Liver (tissue), 9 donors: ENCODE results near the gene DHRS3. TPM values are rescaled to one million over a fixed set of nuclear protein-coding genes. Genes with fewer than 3 reads are reported as not detected.
A peak's percentile ranks its signal among the peaks of the same experiment; 100 is the strongest.

ENCODE experiments used
- DNase-seq: peaks from one replicate; pipeline ENCODE4 v3.0.0-alpha.2; 2017; ENCODE audit warnings: low spot score
- H3K27ac ChIP-seq, 2 donors: one replicate each; pipeline ENCODE4 v1.7.0; 2013; ENCODE audit warnings: inconsistent platforms in 2 of 2, low read length in 2 of 2, control low read depth in 1 of 2, low read depth in 1 of 2, mild to moderate bottlenecking in 1 of 2
- H3K27me3 ChIP-seq, 4 donors: one replicate each; pipeline versions ENCODE4 v1.6.1 to v1.7.0; 2013; ENCODE audit warnings: low read length in 3 of 4, inconsistent platforms in 1 of 4, mild to moderate bottlenecking in 1 of 4, moderate library complexity in 1 of 4; ENCODE audit not compliant: control insufficient read depth in 4 of 4, insufficient read depth in 4 of 4
- H3K36me3 ChIP-seq, 4 donors: one replicate each; pipeline versions ENCODE4 v1.6.1 to v1.7.0; 2013; ENCODE audit warnings: low read length in 3 of 4, mild to moderate bottlenecking in 3 of 4, low read depth in 1 of 4, moderate library complexity in 1 of 4; ENCODE audit not compliant: control insufficient read depth in 4 of 4, insufficient read depth in 3 of 4
- H3K4me1 ChIP-seq, 4 donors: one replicate each; pipeline versions ENCODE4 v1.6.1 to v1.7.0; 2013; ENCODE audit warnings: low read length in 3 of 4, mild to moderate bottlenecking in 3 of 4, moderate library complexity in 1 of 4; ENCODE audit not compliant: control insufficient read depth in 4 of 4, insufficient read depth in 4 of 4
- H3K4me3 ChIP-seq, 3 donors: one replicate each; pipeline versions ENCODE4 v1.6.1 to v1.7.0; 2013; ENCODE audit warnings: low read length in 3 of 3, control low read depth in 1 of 3, low read depth in 1 of 3, mild to moderate bottlenecking in 1 of 3
- H3K9ac ChIP-seq, 2 donors: one replicate each; pipeline ENCODE4 v1.7.0; 2013; ENCODE audit warnings: low read length in 2 of 2, mild to moderate bottlenecking in 2 of 2, moderate library complexity in 2 of 2, control low read depth in 1 of 2, low read depth in 1 of 2
- H3K9me3 ChIP-seq, 4 donors: one replicate each; pipeline versions ENCODE4 v1.6.1 to v1.7.0; 2013; ENCODE audit warnings: low read length in 3 of 4; ENCODE audit not compliant: control insufficient read depth in 4 of 4
- ATF3 ChIP-seq: IDR thresholded peaks from 2 replicates; pipeline ENCODE4 v1.6.1; 2016; ENCODE audit warnings: antibody characterized with exemption
- CTCF ChIP-seq: fragments of 150-350 bp; IDR thresholded peaks from 2 replicates; pipeline ENCODE4 v1.5.1; 2017; ENCODE audit warnings: improper control_type of control experiment, low read depth, low read length; ENCODE audit not compliant: missing input control
- EGR1 ChIP-seq, 2 donors: IDR thresholded peaks; 2 replicates each; pipeline ENCODE4 v1.6.1; 2016 to 2018; ENCODE audit warnings: antibody characterized with exemption in 2 of 2, low read depth in 2 of 2
- FOXA1 ChIP-seq: IDR thresholded peaks from 2 replicates; pipeline ENCODE4 v1.6.1; 2016; ENCODE audit warnings: antibody characterized with exemption
- FOXA2 ChIP-seq: IDR thresholded peaks from 2 replicates; pipeline ENCODE4 v1.6.1; 2016; ENCODE audit warnings: antibody characterized with exemption
- GABPA ChIP-seq, 2 donors: IDR thresholded peaks in 1 of 2; conservative IDR thresholded peaks in 1 of 2; 2 replicates each; pipeline ENCODE4 v1.6.1; 2016; ENCODE audit warnings: antibody characterized with exemption in 2 of 2, mild to moderate bottlenecking in 1 of 2, moderate library complexity in 1 of 2
- HNF4A ChIP-seq, 2 donors: conservative IDR thresholded peaks; 2 replicates each; pipeline ENCODE4 v1.6.1; 2016; ENCODE audit warnings: antibody characterized with exemption in 2 of 2, mild to moderate bottlenecking in 2 of 2
- HNF4G ChIP-seq: IDR thresholded peaks from 2 replicates; pipeline ENCODE4 v1.6.1; 2016; ENCODE audit warnings: antibody characterized with exemption
- JUND ChIP-seq, 2 donors: IDR thresholded peaks; 2 replicates each; pipeline ENCODE4 v1.6.1; 2016; ENCODE audit warnings: antibody characterized with exemption in 2 of 2
- MAX ChIP-seq: IDR thresholded peaks from 2 replicates; pipeline ENCODE4 v1.6.1; 2016; ENCODE audit warnings: antibody characterized with exemption
- NR2F2 ChIP-seq: IDR thresholded peaks from 2 replicates; pipeline ENCODE4 v1.6.1; 2016; ENCODE audit warnings: antibody characterized with exemption
- RAD21 ChIP-seq, 2 donors: IDR thresholded peaks; 2 replicates each; pipeline ENCODE4 v1.6.1; 2016; ENCODE audit warnings: antibody characterized with exemption in 2 of 2, mild to moderate bottlenecking in 2 of 2
- RXRA ChIP-seq, 2 donors: IDR thresholded peaks; 2 replicates each; pipeline ENCODE4 v1.6.1; 2017 to 2018; ENCODE audit warnings: antibody characterized with exemption in 2 of 2, mild to moderate bottlenecking in 1 of 2
- SP1 ChIP-seq: IDR thresholded peaks from 2 replicates; pipeline ENCODE4 v1.6.1; 2018; ENCODE audit warnings: antibody characterized with exemption, mild to moderate bottlenecking
- TAF1 ChIP-seq: conservative IDR thresholded peaks from 2 replicates; pipeline ENCODE4 v1.6.1; 2016; ENCODE audit warnings: antibody characterized with exemption, mild to moderate bottlenecking
- YY1 ChIP-seq: IDR thresholded peaks from 2 replicates; pipeline ENCODE4 v1.6.1; 2016; ENCODE audit warnings: antibody characterized with exemption, mild to moderate bottlenecking
- WGBS: extraction: QIAGEN DNeasy Blood & Tissue Kit; methylation state at CpG from one replicate; pipeline ENCODE4 v1.1.7; 2013; 5-methylcytosine and 5-hydroxymethylcytosine counted together
- polyA plus RNA-seq, 2 donors: library from polyadenylated mRNA; stranded (reverse) in 1 of 2; unstranded in 1 of 2; fragments of 200-250 nt in 1 of 2; fragments of >200 nt in 1 of 2; fragmentation: Nextera tagmentation in 1 of 2; extraction: Ambion mirVana in 1 of 2; gene quantifications; one replicate each; pipeline versions ENCODE4 v1.2.1 to v1.2.3, GENCODE V29; 2013 to 2015
- total RNA-seq, 2 donors: library from RNA; depleted of rRNA; stranded (reverse); fragments of >200 nt; gene quantifications; one replicate each; pipeline ENCODE4 v1.2.3, GENCODE V29; 2014
- TF ChIP-seq, protein P1 (sequence below): IDR thresholded peaks from 2 replicates; pipeline ENCODE4 v1.6.1; 2016; ENCODE audit warnings: antibody characterized with exemption, mild to moderate bottlenecking
- donor health status: healthy.
- donor health status: healthy.
- donor health status: healthy.
- donor health status: healthy.
- donor health status: healthy.

The DHRS3 gene
- total and polyA plus RNA-seq, 4 donors, result 62.6 to 185 (median 158) TPM

DNA sequence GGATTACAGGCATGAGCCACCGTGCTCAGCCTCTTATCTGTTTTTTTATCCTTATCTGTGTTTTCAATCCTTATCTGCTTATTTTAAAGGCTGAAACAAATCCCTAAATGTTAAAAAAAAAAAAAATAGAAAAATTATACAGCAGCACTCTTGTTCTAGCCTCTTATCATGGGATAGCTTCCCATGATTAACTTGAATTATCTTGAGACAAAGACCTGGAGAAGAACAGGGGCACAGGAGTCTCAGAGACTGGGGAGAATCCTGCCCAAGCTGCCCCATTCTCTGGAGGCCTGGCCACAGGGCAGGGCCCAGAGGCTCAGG, 86.9 kb downstream of the DHRS3 start:
- Histone ChIP-seq H3K36me3 (peaks cover 0 to 2% (median 0%) of the 10 kb centered on the region in 4 donors), H3K27me3 (no peaks in the 10 kb centered on the region), H3K4me3 (no peak overlapping the region), H3K9ac (no peak overlapping the region), H3K4me1 (peaks cover 10 to 37% (median 20%) of the 10 kb centered on the region in 4 donors), H3K9me3 (no peaks in the 10 kb centered on the region), H3K27ac (peak overlapping the region in 1 of 2 donors; percentile 37)
- TF ChIP-seq FOXA2 (no peak), JUND (IDR thresholded peaks at IDR 0.05) (no peak), HNF4G (no peak), HNF4A (conservative IDR thresholded peaks at IDR 0.05) (no peak), TAF1 (no peak), EGR1 (IDR thresholded peaks at IDR 0.05; ENCODE audit: low read depth in 2 of 2) (no peak), MAX (no peak), GABPA (IDR thresholded peaks at IDR 0.05 in 1 of 2, conservative IDR thresholded peaks at IDR 0.05 in 1 of 2) (no peak), FOXA1 (no peak), RXRA (IDR thresholded peaks at IDR 0.05) (no peak), SP1 (no peak), NR2F2 (no peak), RAD21 (IDR thresholded peaks at IDR 0.05) (no peak), ATF3 (no peak), CTCF (no peak)
- TF ChIP-seq, protein P1, sequence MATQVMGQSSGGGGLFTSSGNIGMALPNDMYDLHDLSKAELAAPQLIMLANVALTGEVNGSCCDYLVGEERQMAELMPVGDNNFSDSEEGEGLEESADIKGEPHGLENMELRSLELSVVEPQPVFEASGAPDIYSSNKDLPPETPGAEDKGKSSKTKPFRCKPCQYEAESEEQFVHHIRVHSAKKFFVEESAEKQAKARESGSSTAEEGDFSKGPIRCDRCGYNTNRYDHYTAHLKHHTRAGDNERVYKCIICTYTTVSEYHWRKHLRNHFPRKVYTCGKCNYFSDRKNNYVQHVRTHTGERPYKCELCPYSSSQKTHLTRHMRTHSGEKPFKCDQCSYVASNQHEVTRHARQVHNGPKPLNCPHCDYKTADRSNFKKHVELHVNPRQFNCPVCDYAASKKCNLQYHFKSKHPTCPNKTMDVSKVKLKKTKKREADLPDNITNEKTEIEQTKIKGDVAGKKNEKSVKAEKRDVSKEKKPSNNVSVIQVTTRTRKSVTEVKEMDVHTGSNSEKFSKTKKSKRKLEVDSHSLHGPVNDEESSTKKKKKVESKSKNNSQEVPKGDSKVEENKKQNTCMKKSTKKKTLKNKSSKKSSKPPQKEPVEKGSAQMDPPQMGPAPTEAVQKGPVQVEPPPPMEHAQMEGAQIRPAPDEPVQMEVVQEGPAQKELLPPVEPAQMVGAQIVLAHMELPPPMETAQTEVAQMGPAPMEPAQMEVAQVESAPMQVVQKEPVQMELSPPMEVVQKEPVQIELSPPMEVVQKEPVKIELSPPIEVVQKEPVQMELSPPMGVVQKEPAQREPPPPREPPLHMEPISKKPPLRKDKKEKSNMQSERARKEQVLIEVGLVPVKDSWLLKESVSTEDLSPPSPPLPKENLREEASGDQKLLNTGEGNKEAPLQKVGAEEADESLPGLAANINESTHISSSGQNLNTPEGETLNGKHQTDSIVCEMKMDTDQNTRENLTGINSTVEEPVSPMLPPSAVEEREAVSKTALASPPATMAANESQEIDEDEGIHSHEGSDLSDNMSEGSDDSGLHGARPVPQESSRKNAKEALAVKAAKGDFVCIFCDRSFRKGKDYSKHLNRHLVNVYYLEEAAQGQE, result no peak
- no peak for DNase-seq
- WGBS, result 23% methylated on average over 1 of the region's 1 CpG

GRCh38 chr1:12530462-12531178, 87.4 kb downstream of the DHRS3 start:
- Histone ChIP-seq H3K27me3 (no peaks in the 10 kb centered on the region), H3K36me3 (peaks cover 0 to 2% (median 0%) of the 10 kb centered on the region in 4 donors), H3K4me3 (no peak overlapping the region), H3K4me1 (peaks cover 10 to 37% (median 22%) of the 10 kb centered on the region in 4 donors), H3K27ac (peak overlapping the region in 1 of 2 donors; percentile 76), H3K9me3 (no peaks in the 10 kb centered on the region), H3K9ac (no peak overlapping the region)
- WGBS, result 63% methylated on average over 11 of the region's 11 CpGs
- no peak for DNase-seq
- TF ChIP-seq TAF1 (no peak), HNF4A (conservative IDR thresholded peaks at IDR 0.05) (peak in 1 of 2 donors; percentile 29), MAX (peak; percentile 10), FOXA2 (no peak), RXRA (IDR thresholded peaks at IDR 0.05) (peak; percentile 18 to 52), RAD21 (IDR thresholded peaks at IDR 0.05) (peak in 1 of 2 donors; percentile 19), JUND (IDR thresholded peaks at IDR 0.05) (no peak), HNF4G (no peak), YY1 (peak; percentile 16)
- TF ChIP-seq, protein P1, result no peak
